Endodermal cell (in vitro differentiated cells): ENCODE measurements around the gene STAB1. TPM values are rescaled to one million over a fixed set of nuclear protein-coding genes. Genes with fewer than 3 reads are reported as not detected.

Source experiments
- DNase-seq: peaks from one replicate; pipeline ENCODE4 v3.0.0-alpha.2; 2017
- H3K27ac ChIP-seq: 2 replicates; pipeline ENCODE4 v1.5.1; 2013; ENCODE audit warnings: mild to moderate bottlenecking, low read depth, low read length, moderate library complexity
- H3K27me3 ChIP-seq: 2 replicates; pipeline ENCODE4 v1.6.1; 2013; ENCODE audit warnings: mild to moderate bottlenecking, low read length, moderate library complexity; ENCODE audit not compliant: insufficient read depth, control insufficient read depth, poor library complexity, severe bottlenecking
- H3K36me3 ChIP-seq: 2 replicates; pipeline ENCODE4 v1.7.0; 2013; ENCODE audit warnings: mild to moderate bottlenecking, low read length, moderate library complexity; ENCODE audit not compliant: control insufficient read depth, insufficient read depth
- H3K4me1 ChIP-seq: one replicate; pipeline ENCODE4 v1.7.0; 2013; ENCODE audit warnings: low read length; ENCODE audit not compliant: control insufficient read depth, insufficient read depth
- H3K4me3 ChIP-seq: 2 replicates; pipeline ENCODE4 v1.5.1; 2013; ENCODE audit warnings: mild to moderate bottlenecking, low read length, moderate library complexity
- H3K9ac ChIP-seq: 2 replicates; pipeline ENCODE4 v1.6.1; 2013; ENCODE audit warnings: mild to moderate bottlenecking, low read length, moderate library complexity; ENCODE audit not compliant: poor library complexity, severe bottlenecking; ENCODE audit errors: extremely low read depth
- H3K9me3 ChIP-seq: 2 replicates; pipeline ENCODE4 v1.6.1; 2013; ENCODE audit warnings: mild to moderate bottlenecking, low read length, moderate library complexity; ENCODE audit not compliant: control insufficient read depth
- H3K27ac Mint-ChIP-seq: 2 replicates; pipeline ENCODE4 v1.8.0; 2020; ENCODE audit warnings: mixed read lengths
- H3K27me3 Mint-ChIP-seq: 2 replicates; pipeline ENCODE4 v1.8.0; 2021; ENCODE audit warnings: mild to moderate bottlenecking, mixed read lengths; ENCODE audit not compliant: insufficient read depth
- H3K36me3 Mint-ChIP-seq: 2 replicates; pipeline ENCODE4 v1.8.0; 2020; ENCODE audit warnings: low read depth, mixed read lengths
- H3K4me1 Mint-ChIP-seq: 2 replicates; pipeline ENCODE4 v1.8.0; 2020; ENCODE audit warnings: mixed read lengths
- H3K4me3 Mint-ChIP-seq: 2 replicates; pipeline ENCODE4 v1.8.0; 2020; ENCODE audit warnings: mild to moderate bottlenecking, moderate library complexity, mixed read lengths
- H3K9me3 Mint-ChIP-seq: 2 replicates; pipeline ENCODE4 v1.8.0; 2020; ENCODE audit warnings: mild to moderate bottlenecking, mixed read lengths
- CTCF ChIP-seq: fragments of 200-600 bp; sonication (generic); conservative IDR thresholded peaks from 2 replicates; pipeline ENCODE4 v1.5.0; 2021; ENCODE audit warnings: antibody characterized with exemption, mild to moderate bottlenecking
- WGBS, 2 experiments: methylation state at CpG; one replicate each; pipeline versions ENCODE4 v1.1.5 to v1.1.7; 2013; ENCODE audit warnings: missing lambda C conversion rate in 2 of 2, mixed read lengths in 1 of 2; ENCODE audit not compliant: insufficient coverage in 1 of 2, insufficient read length in 1 of 2; 5-methylcytosine and 5-hydroxymethylcytosine counted together
- total RNA-seq, 2 donors: library from RNA; stranded (reverse); fragmentation: NEBNext Ultra II Directional in 1 of 2; extraction: Animal tissue kit (Norgen Biotek cat#: 25700) in 1 of 2; gene quantifications; 2 replicates in 1 of 2; 3 replicates in 1 of 2; pipeline ENCODE4 v1.2.1, GENCODE V29; 2021

The STAB1 gene
- total RNA-seq, 2 donors from 2014 or later, result 0.24 to 0.55 TPM

GRCh38 chr3:52530918-52531826 lies 36.0 kb downstream of the STAB1 start:
- Histone ChIP-seq H3K4me1 (peaks cover 5% of the 10 kb centered on the region), H3K9ac (peak overlapping the region; percentile 75), H3K36me3 (peaks cover 53% of the 10 kb centered on the region), H3K9me3 (no peaks in the 10 kb centered on the region), H3K27ac (no peak overlapping the region), H3K4me3 (peak overlapping the region; percentile 83), H3K27me3 (no peaks in the 10 kb centered on the region)
- peak overlapping the region; percentile 71 for H3K4me3 Mint-ChIP-seq
- WGBS, 2 experiments, result 94 to 97% methylated on average over 7 to 10 of the region's 10 CpGs
- no peaks in the 10 kb centered on the region for H3K9me3 Mint-ChIP-seq
- DNase-seq, result no peak
- H3K36me3 Mint-ChIP-seq, result peaks cover 23% of the 10 kb centered on the region
- peaks cover 7% of the 10 kb centered on the region for H3K4me1 Mint-ChIP-seq
- no peak for TF ChIP-seq CTCF
- H3K27me3 Mint-ChIP-seq, result no peaks in the 10 kb centered on the region
- no peak overlapping the region for H3K27ac Mint-ChIP-seq

- H3K4me3 ChIP-seq, result peak overlapping the region; percentile 83
- no peak for DNase-seq
- Mint-ChIP-seq H3K9me3 (no peaks in the 10 kb centered on the region), H3K27ac (peak overlapping the region; percentile 35), H3K27me3 (no peaks in the 10 kb centered on the region), H3K36me3 (peaks cover 18% of the 10 kb centered on the region), H3K4me1 (peaks cover 7% of the 10 kb centered on the region), H3K4me3 (peak overlapping the region; percentile 71)
- 90% methylated on average over 13 to 14 of the region's 14 CpGs for WGBS, 2 experiments
- peak overlapping the region; percentile 88 for H3K27ac ChIP-seq
- peaks cover 45% of the 10 kb centered on the region for H3K36me3 ChIP-seq
- H3K4me1 ChIP-seq, result peaks cover 5% of the 10 kb centered on the region
- H3K9me3 ChIP-seq, result no peaks in the 10 kb centered on the region
- no peaks in the 10 kb centered on the region for H3K27me3 ChIP-seq
- TF ChIP-seq CTCF, result no peak
- peak overlapping the region; percentile 75 for H3K9ac ChIP-seq
Observed at GRCh38 chr3:52531860-52532516, 36.9 kb downstream of the STAB1 start.

GRCh38 chr3:52532517-52532837 lies 37.3 kb downstream of the STAB1 start:
- H3K27ac Mint-ChIP-seq, result peak overlapping the region; percentile 35
- H3K4me1 Mint-ChIP-seq, result peaks cover 10% of the 10 kb centered on the region
- Histone ChIP-seq H3K4me1 (peaks cover 5% of the 10 kb centered on the region), H3K9ac (peak overlapping the region; percentile 75), H3K9me3 (no peaks in the 10 kb centered on the region), H3K27ac (peak overlapping the region; percentile 88), H3K36me3 (peaks cover 40% of the 10 kb centered on the region), H3K4me3 (peak overlapping the region; percentile 83), H3K27me3 (no peaks in the 10 kb centered on the region)
- TF ChIP-seq CTCF, result no peak
- DNase-seq, result no peak
- H3K36me3 Mint-ChIP-seq, result peaks cover 14% of the 10 kb centered on the region
- H3K4me3 Mint-ChIP-seq, result peak overlapping the region; percentile 71
- H3K9me3 Mint-ChIP-seq, result no peaks in the 10 kb centered on the region
- WGBS, 2 experiments, result 39 to 43% methylated on average over 1 to 5 of the region's 5 CpGs
- H3K27me3 Mint-ChIP-seq, result no peaks in the 10 kb centered on the region
